ENCODE data around the gene B3GNT2.
"Not testable (repeated sequence)": the region's sequence is repeated elsewhere in the genome, so short reads cannot be mapped to it uniquely, and the experiment has no call there.

- not testable (repeated sequence) for TF ChIP-seq CTCF (conservative IDR thresholded peaks at IDR 0.05); ZFX (IDR thresholded peaks at IDR 0.05)
Observed at GRCh38 chr2:62146790-62147189, 49.1 kb upstream of the B3GNT2 start.

Data from C4-2B (cell line).